ENCODE measurements around the gene MAPKAPK2.

MAPKAPK2 gene

GRCh38 chr1:206643118-206643698, 41.5 kb upstream of the MAPKAPK2 start:
- Histone ChIP-seq H3K9me3 (ENCODE audit: insufficient read depth, low read length) (no peaks in the 10 kb centered on the region), H3K4me3 (ENCODE audit: insufficient read length, low read depth) (no peak overlapping the region), H3K27me3 (ENCODE audit: insufficient read depth, insufficient read length) (no peaks in the 10 kb centered on the region), H3K9ac (ENCODE audit: insufficient read length, low read depth) (no peak overlapping the region), H3K4me1 (ENCODE audit: insufficient read depth, insufficient read length) (no peaks in the 10 kb centered on the region), H3K36me3 (ENCODE audit: insufficient read depth, insufficient read length, low read length) (peaks cover 28% of the 10 kb centered on the region)
- TF ChIP-seq YY1 (IDR thresholded peaks at IDR 0.05; ENCODE audit: insufficient read depth, insufficient read length) (no peak), ZNF274 (IDR thresholded peaks at IDR 0.05; ENCODE audit: low read depth, low read length) (no peak), SUZ12 (IDR thresholded peaks at IDR 0.05; ENCODE audit: extremely low read depth, insufficient read depth, insufficient read length) (no peak)
- no peak for DNase-seq (ENCODE audit: low read depth, low spot score)

- no peak overlapping the region for H3K9ac ChIP-seq (ENCODE audit: insufficient read length, low read depth)
- no peaks in the 10 kb centered on the region for H3K9me3 ChIP-seq (ENCODE audit: insufficient read depth, low read length)
- TF ChIP-seq ZNF274 (IDR thresholded peaks at IDR 0.05; ENCODE audit: low read depth, low read length) (no peak), YY1 (IDR thresholded peaks at IDR 0.05; ENCODE audit: insufficient read depth, insufficient read length) (no peak), SUZ12 (IDR thresholded peaks at IDR 0.05; ENCODE audit: extremely low read depth, insufficient read depth, insufficient read length) (no peak)
- no peak overlapping the region for H3K4me3 ChIP-seq (ENCODE audit: insufficient read length, low read depth)
- no peak for DNase-seq (ENCODE audit: low read depth, low spot score)
- H3K4me1 ChIP-seq (ENCODE audit: insufficient read depth, insufficient read length): no peaks in the 10 kb centered on the region
- H3K36me3 ChIP-seq (ENCODE audit: insufficient read depth, insufficient read length, low read length): peaks cover 40% of the 10 kb centered on the region
- H3K27me3 ChIP-seq (ENCODE audit: insufficient read depth, insufficient read length): no peaks in the 10 kb centered on the region
These were observed 38.2 kb upstream of the MAPKAPK2 start for GRCh38 chr1:206646504-206646903.

GRCh38 chr1:206647224-206647623, 37.5 kb upstream of the MAPKAPK2 start:
- Histone ChIP-seq H3K4me1 (ENCODE audit: insufficient read depth, insufficient read length) (no peaks in the 10 kb centered on the region), H3K9ac (ENCODE audit: insufficient read length, low read depth) (no peak overlapping the region), H3K4me3 (ENCODE audit: insufficient read length, low read depth) (no peak overlapping the region), H3K36me3 (ENCODE audit: insufficient read depth, insufficient read length, low read length) (peaks cover 47% of the 10 kb centered on the region), H3K27me3 (ENCODE audit: insufficient read depth, insufficient read length) (no peaks in the 10 kb centered on the region), H3K9me3 (ENCODE audit: insufficient read depth, low read length) (no peaks in the 10 kb centered on the region)
- DNase-seq (ENCODE audit: low read depth, low spot score): no peak
- TF ChIP-seq ZNF274 (IDR thresholded peaks at IDR 0.05; ENCODE audit: low read depth, low read length): no peak
- TF ChIP-seq YY1 (IDR thresholded peaks at IDR 0.05; ENCODE audit: insufficient read depth, insufficient read length): no peak
- TF ChIP-seq SUZ12 (IDR thresholded peaks at IDR 0.05; ENCODE audit: extremely low read depth, insufficient read depth, insufficient read length): no peak

GRCh38 chr1:206649261-206649921, 35.3 kb upstream of the MAPKAPK2 start:
- H3K9me3 ChIP-seq (ENCODE audit: insufficient read depth, low read length): no peaks in the 10 kb centered on the region
- no peak for DNase-seq (ENCODE audit: low read depth, low spot score)
- H3K27me3 ChIP-seq (ENCODE audit: insufficient read depth, insufficient read length): no peaks in the 10 kb centered on the region
- no peak overlapping the region for H3K9ac ChIP-seq (ENCODE audit: insufficient read length, low read depth)
- no peaks in the 10 kb centered on the region for H3K4me1 ChIP-seq (ENCODE audit: insufficient read depth, insufficient read length)
- H3K36me3 ChIP-seq (ENCODE audit: insufficient read depth, insufficient read length, low read length): peaks cover 39% of the 10 kb centered on the region
- TF ChIP-seq SUZ12 (IDR thresholded peaks at IDR 0.05; ENCODE audit: extremely low read depth, insufficient read depth, insufficient read length) (no peak), ZNF274 (IDR thresholded peaks at IDR 0.05; ENCODE audit: low read depth, low read length) (no peak), YY1 (IDR thresholded peaks at IDR 0.05; ENCODE audit: insufficient read depth, insufficient read length) (no peak)
- H3K4me3 ChIP-seq (ENCODE audit: insufficient read length, low read depth): no peak overlapping the region

GRCh38 chr1:206651014-206651413, 33.7 kb upstream of the MAPKAPK2 start:
- Histone ChIP-seq H3K4me1 (ENCODE audit: insufficient read depth, insufficient read length) (no peaks in the 10 kb centered on the region), H3K9me3 (ENCODE audit: insufficient read depth, low read length) (no peaks in the 10 kb centered on the region), H3K36me3 (ENCODE audit: insufficient read depth, insufficient read length, low read length) (peaks cover 39% of the 10 kb centered on the region), H3K4me3 (ENCODE audit: insufficient read length, low read depth) (no peak overlapping the region), H3K27me3 (ENCODE audit: insufficient read depth, insufficient read length) (no peaks in the 10 kb centered on the region), H3K9ac (ENCODE audit: insufficient read length, low read depth) (no peak overlapping the region)
- TF ChIP-seq YY1 (IDR thresholded peaks at IDR 0.05; ENCODE audit: insufficient read depth, insufficient read length) (no peak), ZNF274 (IDR thresholded peaks at IDR 0.05; ENCODE audit: low read depth, low read length) (no peak), SUZ12 (IDR thresholded peaks at IDR 0.05; ENCODE audit: extremely low read depth, insufficient read depth, insufficient read length) (no peak)
- no peak for DNase-seq (ENCODE audit: low read depth, low spot score)

- Histone ChIP-seq H3K4me1 (ENCODE audit: insufficient read depth, insufficient read length) (no peaks in the 10 kb centered on the region), H3K36me3 (ENCODE audit: insufficient read depth, insufficient read length, low read length) (peaks cover 31% of the 10 kb centered on the region), H3K9me3 (ENCODE audit: insufficient read depth, low read length) (no peaks in the 10 kb centered on the region), H3K4me3 (ENCODE audit: insufficient read length, low read depth) (no peak overlapping the region), H3K9ac (ENCODE audit: insufficient read length, low read depth) (no peak overlapping the region), H3K27me3 (ENCODE audit: insufficient read depth, insufficient read length) (peaks cover 5% of the 10 kb centered on the region)
- DNase-seq (ENCODE audit: low read depth, low spot score): no peak
- no peak for TF ChIP-seq SUZ12 (IDR thresholded peaks at IDR 0.05; ENCODE audit: extremely low read depth, insufficient read depth, insufficient read length)
- no peak for TF ChIP-seq ZNF274 (IDR thresholded peaks at IDR 0.05; ENCODE audit: low read depth, low read length)
- no peak for TF ChIP-seq YY1 (IDR thresholded peaks at IDR 0.05; ENCODE audit: insufficient read depth, insufficient read length)
These were observed 32.5 kb upstream of the MAPKAPK2 start for GRCh38 chr1:206651958-206652890.
